HepG2 (cell line): ENCODE data around the gene OSBPL3. TPM values are rescaled to one million over a fixed set of nuclear protein-coding genes. Genes with fewer than 3 reads are reported as not detected.

ENCODE experiments used
- ATAC-seq: fragments of 200-7000 bp; cut with Tn5 transposase; 3 replicates; pipeline ENCODE4 v1.9.1; 2020; ENCODE audit warnings: mild to moderate bottlenecking, moderate library complexity
- BruUV-seq: library from RNA; stranded (reverse); fragments of 400-500 nt; replicated peaks from 2 replicates; lab custom pipeline; 2021; lab: Mats Ljungman, UMichigan
- CTCF ChIA-PET: fragments of 300-600 bp; formaldehyde crosslinking; extraction: SDS; loops from one replicate; lab custom pipeline; 2021; ENCODE audit warnings: low total read pairs, inconsistent platforms, low intra/inter-chr PET ratio; lab: Yijun Ruan, JAX
- POLR2A ChIA-PET: fragments of 350-600 bp; sonication (Branson Sonifier 250); formaldehyde crosslinking; loops from one replicate; lab custom pipeline; 2020; ENCODE audit warnings: antibody characterized with exemption, inconsistent platforms; lab: Yijun Ruan, JAX
- DNase-seq: peaks from one replicate; pipeline ENCODE4 v3.0.0-alpha.2; 2015; ENCODE audit warnings: low spot score
- FAIRE-seq: peaks from 3 replicates; lab custom pipeline; 2011; peaks lifted over from hg19 to GRCh38; lab: Jason Lieb, UNC
- H2AFZ ChIP-seq: one replicate; pipeline ENCODE4 v1.6.1; 2011; ENCODE audit warnings: low read length, inconsistent platforms
- H3K27ac ChIP-seq: fragments of 300-600 bp; 3 replicates; pipeline ENCODE4 v1.8.0; 2011; ENCODE audit warnings: mixed run types, mild to moderate bottlenecking, mixed read lengths, low read length, inconsistent platforms; ENCODE audit not compliant: insufficient read depth; ENCODE audit errors: extremely low read length
- H3K27me3 ChIP-seq, 2 experiments: fragments of 200-600 bp in 1 of 2; 2 replicates in 1 of 2; 3 replicates in 1 of 2; pipeline versions ENCODE4 v1.6.0 to v1.8.0; 2011; ENCODE audit warnings: low read length in 2 of 2, mild to moderate bottlenecking in 2 of 2, moderate library complexity in 2 of 2, inconsistent platforms in 1 of 2; ENCODE audit not compliant: insufficient read depth in 2 of 2, control insufficient read depth in 1 of 2
- H3K36me3 ChIP-seq, 2 experiments: fragments of 200-600 bp in 1 of 2; replicated peaks in 1 of 2; 2 replicates in 1 of 2; 3 replicates in 1 of 2; pipeline versions ENCODE4 v1.5.1 to v1.8.0; 2011; ENCODE audit warnings: low read length in 2 of 2, inconsistent platforms in 1 of 2; ENCODE audit not compliant: insufficient read depth in 2 of 2, control insufficient read depth in 1 of 2
- H3K4me1 ChIP-seq: 2 replicates; pipeline ENCODE4 v1.5.1; 2012; ENCODE audit warnings: low read length, inconsistent platforms; ENCODE audit not compliant: insufficient read depth
- H3K4me2 ChIP-seq: 2 replicates; pipeline ENCODE4 v1.6.0; 2011; ENCODE audit warnings: low read depth, low read length, inconsistent platforms
- H3K4me3 ChIP-seq, 3 experiments: fragments of 200-600 bp in 1 of 3; sonication (generic), shearing (Covaris generic) in 1 of 3; replicated peaks in 1 of 3; 2 replicates each; pipeline ENCODE4 v1.5.1; 2011 to 2016; ENCODE audit warnings: low read length in 3 of 3, inconsistent platforms in 2 of 3, low read depth in 2 of 3, mild to moderate bottlenecking in 2 of 3, control low read depth in 1 of 3, mixed read lengths in 1 of 3; ENCODE audit not compliant: insufficient read depth in 1 of 3
- H3K79me2 ChIP-seq: one replicate; pipeline ENCODE4 v1.6.1; 2011; ENCODE audit warnings: low read length, inconsistent platforms; ENCODE audit not compliant: insufficient read depth
- H3K9ac ChIP-seq: 2 replicates; pipeline ENCODE4 v1.6.0; 2011; ENCODE audit warnings: mild to moderate bottlenecking, low read depth, low read length, inconsistent platforms; ENCODE audit not compliant: insufficient read depth
- H3K9me3 ChIP-seq: 2 replicates; pipeline ENCODE4 v1.5.1; 2012; ENCODE audit warnings: mild to moderate bottlenecking, low read length
- H4K20me1 ChIP-seq: 2 replicates; pipeline ENCODE4 v1.6.0; 2011; ENCODE audit warnings: inconsistent platforms, mild to moderate bottlenecking, low read length, moderate library complexity; ENCODE audit not compliant: insufficient read depth
- ARID5B ChIP-seq: IDR thresholded peaks from 2 replicates; pipeline ENCODE4 v1.4.0; 2020; ENCODE audit warnings: mild to moderate bottlenecking, missing genetic modification reagents
- CTCF ChIP-seq: sonication (generic); formaldehyde crosslinking; IDR thresholded peaks from 2 replicates; pipeline ENCODE4 v1.5.0; 2020; ENCODE audit warnings: mild to moderate bottlenecking, missing genetic modification reagents, moderate library complexity
- ETS1 ChIP-seq: sonication (generic); formaldehyde crosslinking; IDR thresholded peaks from 2 replicates; pipeline ENCODE4 v1.4.0; 2020; ENCODE audit warnings: missing genetic modification reagents
- LBX2 ChIP-seq: sonication (generic); formaldehyde crosslinking; IDR thresholded peaks from 2 replicates; pipeline ENCODE4 v1.5.0; 2020; ENCODE audit warnings: missing genetic modification reagents, mild to moderate bottlenecking, borderline replicate concordance
- PAX8 ChIP-seq: sonication (generic); formaldehyde crosslinking; IDR thresholded peaks from 2 replicates; pipeline ENCODE4 v1.8.0; 2022; ENCODE audit warnings: mild to moderate bottlenecking, missing genetic modification reagents, borderline replicate concordance
- TARDBP ChIP-seq: sonication (generic); formaldehyde crosslinking; IDR thresholded peaks from 2 replicates; pipeline ENCODE4 v1.8.0; 2022; ENCODE audit warnings: mild to moderate bottlenecking, missing genetic modification reagents
- TCF12 ChIP-seq, 2 experiments: fragments of 450-650 bp in 1 of 2; sonication (generic) in 1 of 2; formaldehyde crosslinking in 1 of 2; IDR thresholded peaks; 2 replicates each; pipeline versions ENCODE4 v1.6.1 to v1.8.0; 2017 to 2022; ENCODE audit warnings: antibody characterized with exemption in 1 of 2, mild to moderate bottlenecking in 1 of 2, missing genetic modification reagents in 1 of 2, moderate library complexity in 1 of 2
- TEAD3 ChIP-seq: optimal IDR thresholded peaks from 2 replicates; pipeline ENCODE3; 2016; ENCODE audit warnings: borderline replicate concordance
- THRA ChIP-seq: sonication (generic); formaldehyde crosslinking; IDR thresholded peaks from 2 replicates; pipeline ENCODE4 v1.4.0; 2020; ENCODE audit warnings: missing genetic modification reagents, borderline replicate concordance
- ZNF644 ChIP-seq: IDR thresholded peaks from 2 replicates; pipeline ENCODE4 v1.6.1; 2016; ENCODE audit warnings: low read depth
- ZNF746 ChIP-seq: sonication (generic); formaldehyde crosslinking; IDR thresholded peaks from 2 replicates; pipeline ENCODE4 v1.8.0; 2022; ENCODE audit warnings: mild to moderate bottlenecking, missing genetic modification reagents
- WGBS: methylation state at CpG from one replicate; pipeline ENCODE4 v1.1.6; 2017; ENCODE audit warnings: low lambda C conversion rate; 5-methylcytosine and 5-hydroxymethylcytosine counted together
- in situ Hi-C: cut with HindIII; loops from 2 replicates; pipeline ENCODE4 v1.10.0; 2017; ENCODE audit warnings: low pct_unique_long_range_greater_than_20kb; ENCODE audit not compliant: extremely low pct_ligation_motif_present
- intact Hi-C: fragments of 100-400 bp; cut with micrococcal nuclease; formaldehyde crosslinking; loops from one replicate; pipeline ENCODE4 v1.10.0; 2022; ENCODE audit not compliant: unreplicated experiment
- polyA plus RNA-seq, 8 experiments: library from polyadenylated mRNA; depleted of rRNA in 3 of 8; stranded (reverse) in 7 of 8; unstranded in 1 of 8; fragments of >200 nt; fragmentation: Illumina TruSeq in 4 of 8; extraction: Trizol in 4 of 8; gene quantifications; 2 replicates each; pipeline versions ENCODE4 v1.2.1 to v1.2.3, GENCODE V29; 2011 to 2016; ENCODE audit warnings: low read depth in 4 of 8, missing spikeins in 1 of 8, mixed read lengths in 1 of 8; ENCODE audit not compliant: insufficient read depth in 1 of 8
- total RNA-seq, 5 experiments: library from RNA; depleted of rRNA; stranded (reverse); fragments of >200 nt; fragmentation: Illumina TruSeq; extraction: Trizol; gene quantifications; 2 replicates each; pipeline ENCODE4 v1.2.3, GENCODE V29; 2016; ENCODE audit warnings: low read depth in 1 of 5

The OSBPL3 gene
- total and polyA plus RNA-seq, 2 of the 13 experiments (the other 11 are each of a cell fraction or from before 2014, with no cell fraction given), result 8.8 to 28.9 TPM

DNA sequence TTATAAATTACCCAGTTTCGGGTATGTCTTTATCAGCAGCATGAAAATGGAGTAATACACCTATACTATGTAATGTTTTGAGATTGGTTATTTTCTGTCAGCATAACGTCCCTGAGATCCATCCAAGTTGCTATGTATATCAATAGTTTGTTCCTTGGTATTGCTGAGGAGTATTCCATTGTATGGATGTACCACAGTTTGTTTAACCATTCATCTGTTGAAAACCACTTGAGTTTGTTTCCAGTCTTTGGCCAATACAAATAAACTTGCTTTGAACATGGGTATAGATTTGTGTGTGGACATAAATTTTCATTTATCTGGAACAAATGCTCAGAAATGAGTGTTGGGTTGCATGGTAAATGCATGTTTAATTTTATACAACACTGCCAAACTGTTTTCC lies 119.4 kb downstream of the OSBPL3 start (continued):
- TF ChIP-seq LBX2 (CRISPR knock-in tag) (no peak), ZNF746 (CRISPR knock-in tag) (no peak), TCF12 (IDR thresholded peaks at IDR 0.05) (no peak), TCF12 (CRISPR knock-in tag; IDR thresholded peaks at IDR 0.05) (no peak), PAX8 (no peak)

DNA sequence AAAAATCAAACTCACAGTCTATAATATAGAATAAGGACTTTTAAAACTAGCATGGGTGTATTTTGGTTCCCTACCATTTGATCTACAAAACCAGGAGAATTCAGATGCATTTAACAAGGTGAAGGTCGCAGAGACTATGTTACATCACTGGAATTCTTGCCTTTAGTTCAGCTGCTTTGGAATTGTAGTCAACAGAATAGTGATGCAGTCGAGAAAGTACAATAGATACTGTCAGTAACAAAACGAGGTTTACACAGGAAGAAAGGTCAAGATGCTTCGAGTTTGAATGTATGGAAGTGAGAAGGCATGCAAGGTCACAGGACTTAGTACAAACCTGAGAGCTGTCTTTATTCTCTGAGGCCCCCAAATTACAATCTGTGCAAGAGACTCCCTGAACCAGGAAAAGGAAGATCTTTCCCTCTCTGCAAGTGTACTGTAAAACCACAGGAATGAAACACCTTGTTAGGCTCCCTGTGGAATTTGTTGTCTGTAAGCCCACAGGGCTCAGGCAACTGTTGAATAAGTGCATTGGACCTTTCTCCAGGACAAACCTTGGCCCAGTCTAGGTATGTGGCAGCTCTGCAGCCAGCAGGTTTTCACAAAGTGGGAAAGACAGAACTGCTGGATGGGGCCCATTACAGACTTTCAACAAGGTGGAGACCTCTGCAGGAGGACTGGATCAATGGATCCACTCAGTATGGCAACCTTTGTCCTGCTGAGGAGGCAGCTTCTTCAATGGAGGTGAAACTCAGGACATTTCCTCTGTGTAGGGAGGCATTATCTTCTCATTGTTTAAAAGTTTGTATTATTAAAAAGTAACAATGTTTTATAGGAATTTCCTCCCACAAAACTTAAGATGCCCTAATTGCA lies 121.6 kb downstream of the OSBPL3 start:
- H4K20me1 ChIP-seq, result no peaks in the 10 kb centered on the region
- DNase-seq (peak; percentile 53), ATAC-seq (peak; percentile 83), FAIRE-seq (peak; percentile 65)
- H3K4me2 ChIP-seq, result no peak overlapping the region
- peaks cover 1 to 17% of the 10 kb centered on the region in 2 experiments; a peak in 4 of 5 replicates for H3K36me3 ChIP-seq
- BruUV-seq, result no TSS peak
- no peaks in the 10 kb centered on the region for H3K79me2 ChIP-seq
- no peaks in the 10 kb centered on the region for H3K27me3 ChIP-seq
- no peak overlapping the region for H2AFZ ChIP-seq
- WGBS, result 53% methylated on average over 4 of the region's 4 CpGs
- POLR2A ChIA-PET, result interaction anchor here (0.7 kb wide), 1 partner anchor 266 kb away, joined by 3 read pairs; the partner anchor contains the start of gene CYCS
- H3K9me3 ChIP-seq, result no peaks in the 10 kb centered on the region
- H3K27ac ChIP-seq, result peak overlapping the region; percentile 29
- H3K9ac ChIP-seq, result no peak overlapping the region
- peaks cover 17% of the 10 kb centered on the region for H3K4me1 ChIP-seq
- intact Hi-C loops, result loop anchor here (1.0 kb wide), 1 partner anchor 38 kb away; no protein-coding TSS in a partner anchor
- in situ Hi-C loops, result no loop called here
- CTCF ChIA-PET, result interaction anchor here (1.8 kb wide), 1 partner anchor 37 kb away, joined by 7 read pairs; no protein-coding TSS in a partner anchor
- no peak overlapping the region for H3K4me3 ChIP-seq
- TF ChIP-seq ARID5B (0 out of 2 replicates have a peak, but pooled peaks have one; percentile 14), TEAD3 (CRISPR knock-in tag) (peak; percentile 10), ETS1 (CRISPR knock-in tag) (no peak), ZNF644 (CRISPR knock-in tag) (0 out of 2 replicates have a peak, but pooled peaks have one; percentile 21), THRA (CRISPR knock-in tag) (0 out of 2 replicates have a peak, but pooled peaks have one; percentile 21), CTCF (CRISPR knock-in tag) (peak; percentile 58), TARDBP (CRISPR knock-in tag) (no peak)
